HG03039 (cell line): ENCODE data around the gene MCCC2.
"Not testable (repeated sequence)": the region's sequence is repeated elsewhere in the genome, so short reads cannot be mapped to it uniquely, and the experiment has no call there.

ENCODE experiments used
- ATAC-seq: cut with Tn5 transposase; IDR thresholded peaks from one replicate; pipeline ENCODE4 v1.9.1; 2021; ENCODE audit warnings: mild to moderate bottlenecking, moderate library complexity; ENCODE audit not compliant: unreplicated experiment

The MCCC2 gene

DNA sequence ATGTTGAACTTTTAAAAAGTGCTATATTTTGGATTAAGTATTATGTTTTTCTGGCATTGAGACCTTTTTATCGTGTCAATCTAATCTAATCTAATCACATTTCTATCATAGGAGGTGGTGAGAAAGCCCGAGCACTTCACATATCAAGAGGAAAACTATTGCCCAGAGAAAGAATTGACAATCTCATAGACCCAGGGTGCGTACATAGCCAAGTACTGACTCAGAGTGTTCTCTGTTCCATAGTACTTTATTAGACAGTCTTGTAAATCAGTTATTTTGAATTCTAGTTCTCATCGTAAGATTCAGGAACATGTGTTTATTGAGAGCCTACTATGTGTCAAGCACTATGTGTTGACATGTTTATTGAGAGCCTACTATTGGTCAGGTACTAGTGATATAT lies 9.0 kb downstream of the MCCC2 start:
- no peak for ATAC-seq

- no peak for ATAC-seq
Measured at GRCh38 chr5:71597001-71597400, 9.9 kb downstream of the MCCC2 start.

DNA sequence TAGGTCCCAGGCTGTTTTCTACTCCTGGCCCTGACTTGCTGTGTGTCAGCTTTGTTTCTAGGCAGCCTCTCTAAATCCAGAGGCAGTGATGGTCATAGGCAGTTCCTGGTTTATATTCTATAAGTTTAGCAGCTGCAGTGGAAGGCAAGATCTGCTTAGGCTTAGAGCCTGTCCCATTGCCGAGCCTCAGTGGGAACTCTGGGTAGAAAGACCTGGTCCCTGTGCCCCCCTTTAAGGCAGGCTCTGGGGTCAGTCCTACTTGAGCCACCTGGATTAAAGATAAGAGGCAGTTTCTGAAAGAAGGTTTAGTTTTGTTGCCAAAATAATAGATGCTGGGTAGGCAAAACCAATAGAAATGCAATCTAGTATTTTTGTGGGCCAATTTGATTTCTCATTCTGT lies 13.6 kb downstream of the MCCC2 start:
- no peak for ATAC-seq

DNA sequence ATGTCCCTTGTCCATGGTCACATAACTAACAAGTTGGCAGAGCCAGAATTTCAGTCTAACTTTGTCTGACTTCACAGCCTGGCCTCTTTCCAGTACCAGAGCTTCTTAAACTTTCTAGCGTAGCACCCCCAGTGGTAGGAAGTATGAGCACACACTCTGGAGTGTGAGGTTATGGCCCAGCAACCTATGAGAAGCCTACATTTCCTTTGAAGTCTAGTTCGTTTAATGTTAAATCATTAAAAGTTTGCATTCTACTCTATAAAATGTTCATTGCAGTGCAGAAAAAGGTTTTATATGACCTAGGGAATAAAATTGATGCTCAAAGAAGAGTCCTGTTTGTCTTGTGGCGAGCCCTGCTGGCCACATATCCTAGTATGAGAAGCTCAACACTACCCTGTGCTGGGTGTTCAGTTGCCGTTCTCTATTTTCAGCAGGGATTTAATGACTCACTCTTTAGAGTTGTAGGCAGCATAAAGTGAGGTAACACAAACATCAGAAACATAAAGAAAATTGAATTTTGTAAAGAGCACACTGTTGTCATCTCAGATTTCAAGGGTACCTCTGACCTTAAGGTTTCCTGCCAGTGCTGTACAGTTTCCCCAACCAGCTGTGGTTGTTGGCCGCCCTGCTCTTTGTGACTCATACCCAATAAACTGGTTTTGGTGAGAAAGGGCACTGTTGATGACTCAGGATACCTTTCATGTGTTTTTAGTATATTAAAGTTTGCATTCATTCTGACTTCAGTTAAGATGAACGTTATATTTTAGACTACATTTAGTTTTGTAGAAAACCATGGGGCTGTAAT lies 14.3 kb downstream of the MCCC2 start:
- peak; percentile 92 for ATAC-seq

DNA sequence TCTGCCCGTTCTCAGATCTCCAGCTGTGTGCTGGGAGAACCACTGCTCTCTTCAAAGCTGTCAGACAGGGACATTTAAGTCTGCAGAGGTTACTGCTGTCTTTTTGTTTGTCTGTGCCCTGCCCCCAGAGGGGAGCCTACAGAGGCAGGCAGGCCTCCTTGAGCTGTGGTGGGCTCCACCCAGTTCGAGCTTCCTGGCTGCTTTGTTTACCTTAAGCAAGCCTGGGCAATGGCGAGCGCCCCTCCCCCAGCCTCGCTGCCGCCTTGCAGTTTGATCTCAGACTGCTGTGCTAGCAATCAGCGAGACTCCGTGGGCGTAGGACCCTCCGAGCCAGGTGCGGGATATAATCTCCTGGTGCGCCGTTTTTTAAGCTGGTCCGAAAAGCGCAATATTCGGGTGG lies 22.8 kb downstream of the MCCC2 start:
- not testable (repeated sequence) for ATAC-seq

GRCh38 chr5:71615809-71616208 lies 28.7 kb downstream of the MCCC2 start:
- no peak for ATAC-seq

GRCh38 chr5:71620630-71621029 lies 33.5 kb downstream of the MCCC2 start:
- ATAC-seq = no peak

DNA sequence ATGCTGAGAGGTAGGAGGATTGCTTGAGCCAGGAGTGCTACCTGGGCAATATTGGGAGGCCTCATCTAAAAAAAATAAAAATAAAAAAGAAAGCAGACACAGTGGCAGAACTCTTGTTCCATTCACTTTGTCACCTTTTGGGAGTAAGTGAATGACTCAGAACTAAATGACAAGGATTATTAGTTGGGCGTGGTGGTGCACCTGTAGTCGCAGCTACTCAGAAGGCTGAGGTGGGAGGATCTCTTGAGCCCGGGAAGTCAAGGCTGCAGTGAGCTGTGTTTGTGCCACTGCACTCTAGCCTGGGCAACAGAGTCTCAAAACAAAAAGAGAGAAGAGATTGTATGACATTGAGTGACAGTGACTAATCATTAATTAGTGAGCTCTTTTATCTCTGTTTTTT lies 34.1 kb downstream of the MCCC2 start:
- no peak for ATAC-seq

DNA sequence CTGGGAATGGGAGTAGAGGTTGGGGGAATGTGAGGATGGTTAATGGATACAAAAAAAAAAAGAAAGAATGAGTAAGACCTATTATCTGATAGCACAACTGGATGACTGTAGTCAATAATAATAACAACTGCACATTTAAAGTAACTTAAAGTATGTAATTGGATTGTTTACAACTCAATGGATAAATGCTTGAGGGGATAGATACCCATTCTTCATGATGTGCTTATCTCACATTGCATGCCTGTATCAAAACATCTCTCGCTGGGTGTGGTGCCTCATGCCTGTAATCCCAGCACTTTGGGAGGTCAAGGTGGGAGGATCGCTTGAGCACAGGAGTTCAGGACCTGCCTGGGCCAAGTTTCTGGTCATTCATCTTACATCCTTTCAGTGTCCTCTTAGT lies 34.6 kb downstream of the MCCC2 start:
- no peak for ATAC-seq

- ATAC-seq = no peak
Measured at GRCh38 chr5:71623221-71623794, 36.2 kb downstream of the MCCC2 start.

DNA sequence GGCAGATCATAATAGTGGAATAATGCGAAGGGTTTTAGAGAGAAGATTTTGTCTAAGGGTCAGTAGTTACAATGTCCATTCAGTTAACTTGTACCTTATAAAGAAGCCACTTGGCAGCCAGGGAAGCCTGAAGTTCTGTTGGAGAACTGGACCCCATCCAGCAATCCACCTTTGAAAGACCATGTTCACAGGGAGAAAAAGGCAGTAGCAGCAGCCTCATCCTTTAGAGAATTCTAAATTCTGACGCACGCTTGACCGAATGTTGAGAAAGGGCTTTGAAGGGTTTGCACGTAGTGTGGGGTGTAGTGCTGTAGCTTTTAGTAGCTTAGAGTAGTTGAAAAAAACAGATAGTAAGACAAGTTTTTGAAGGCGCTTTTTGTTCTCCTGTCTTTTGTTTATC lies 42.8 kb downstream of the MCCC2 start:
- no peak for ATAC-seq

- ATAC-seq = no peak
Measured at GRCh38 chr5:71631070-71631469, 43.9 kb downstream of the MCCC2 start.

DNA sequence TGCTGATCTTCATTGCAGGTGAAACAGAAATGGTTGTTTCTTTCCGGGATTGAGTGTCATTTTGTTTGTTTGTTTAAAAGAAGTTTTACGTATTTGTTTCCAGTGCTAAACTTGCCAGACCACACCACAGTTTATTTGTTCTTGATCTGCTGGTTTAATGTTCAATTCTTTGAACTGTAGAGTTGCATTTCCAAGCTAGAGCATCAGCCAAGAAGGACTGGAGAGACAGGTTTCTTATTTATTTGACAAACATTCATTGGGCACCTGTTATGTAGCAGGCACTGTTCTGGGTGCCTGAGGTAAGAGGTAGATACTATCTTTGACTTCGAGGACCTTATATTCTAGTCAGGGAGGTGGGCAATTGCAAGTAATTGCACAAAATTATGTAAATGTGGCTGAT lies 45.0 kb downstream of the MCCC2 start:
- ATAC-seq = no peak

DNA sequence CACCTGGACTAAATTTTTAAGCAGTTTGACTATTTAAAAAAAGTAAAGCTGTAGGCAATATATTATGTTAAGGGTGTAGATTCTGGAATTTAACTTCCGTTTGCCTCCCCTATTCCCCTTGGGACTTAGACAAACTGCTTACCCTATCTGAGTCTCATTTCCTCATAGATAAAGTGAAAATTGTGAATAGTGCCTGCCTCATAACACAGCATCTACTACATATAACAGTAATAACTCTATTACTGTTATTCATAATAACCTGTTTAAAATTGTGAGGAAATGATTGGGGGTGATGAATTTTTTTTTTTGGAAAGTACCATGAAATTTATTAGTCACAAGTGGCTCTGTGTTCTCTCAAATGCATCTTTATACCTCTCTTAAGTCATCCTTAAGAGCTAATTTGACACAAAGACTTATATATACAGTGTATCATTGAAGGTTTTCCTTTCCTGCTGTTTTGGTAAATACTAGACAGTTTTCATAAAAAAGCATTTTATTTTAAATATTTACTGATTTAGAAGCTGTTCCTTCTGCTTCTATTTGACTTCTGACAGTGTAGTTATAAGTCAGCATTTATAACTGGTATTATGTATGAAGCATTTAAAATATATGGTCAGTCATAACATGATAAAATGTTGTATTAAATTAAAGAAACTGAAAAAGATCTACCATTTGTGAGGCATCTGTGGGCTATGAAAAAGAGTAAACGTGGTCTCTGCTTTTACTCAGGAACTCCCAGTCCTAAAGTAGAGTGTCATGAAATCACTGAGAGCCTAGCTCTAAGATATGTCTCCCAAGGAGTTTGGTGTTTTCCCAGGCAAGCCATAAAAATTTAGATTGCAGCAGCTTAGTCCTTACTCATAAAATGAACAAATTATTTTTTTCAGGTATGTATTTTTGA lies 46.4 kb downstream of the MCCC2 start:
- ATAC-seq = no peak

DNA sequence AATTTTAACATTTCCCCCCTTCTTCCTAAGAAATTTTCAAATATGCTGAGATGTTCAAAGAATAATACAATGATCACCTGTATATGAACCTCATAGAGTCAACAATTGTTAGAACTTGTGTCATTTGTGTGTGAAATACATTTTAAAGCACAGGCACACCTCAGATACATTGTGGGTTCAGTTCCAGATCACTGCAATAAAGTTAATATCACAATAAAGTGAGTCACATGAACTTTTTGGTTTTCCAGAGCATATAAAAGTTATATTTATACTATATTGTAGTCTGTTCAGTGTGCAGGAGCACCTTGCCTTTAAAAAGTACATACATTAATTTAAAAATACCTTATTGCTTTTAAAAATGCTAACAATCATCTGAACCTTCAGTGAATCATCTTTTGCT lies 50.0 kb downstream of the MCCC2 start:
- ATAC-seq = no peak

DNA sequence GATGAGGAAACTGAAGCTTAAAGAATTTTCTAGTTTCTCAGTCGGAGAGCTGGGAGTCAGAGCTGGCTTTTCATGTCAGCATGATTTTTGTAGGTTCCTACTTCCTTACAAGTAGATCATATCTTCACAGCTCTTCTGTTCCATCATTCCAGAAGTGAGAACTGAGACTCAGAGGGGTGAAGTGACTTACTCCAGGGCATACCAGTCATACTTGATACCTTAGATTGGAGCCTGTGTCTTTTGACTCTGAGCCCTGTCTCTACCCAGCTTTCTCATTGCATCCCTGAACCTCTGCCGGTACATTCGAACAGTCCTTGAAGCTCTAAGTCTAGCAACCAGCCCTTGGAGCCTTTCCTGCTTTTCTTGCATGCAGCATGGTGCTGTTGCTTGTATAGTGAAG lies 53.3 kb downstream of the MCCC2 start:
- no peak for ATAC-seq

DNA sequence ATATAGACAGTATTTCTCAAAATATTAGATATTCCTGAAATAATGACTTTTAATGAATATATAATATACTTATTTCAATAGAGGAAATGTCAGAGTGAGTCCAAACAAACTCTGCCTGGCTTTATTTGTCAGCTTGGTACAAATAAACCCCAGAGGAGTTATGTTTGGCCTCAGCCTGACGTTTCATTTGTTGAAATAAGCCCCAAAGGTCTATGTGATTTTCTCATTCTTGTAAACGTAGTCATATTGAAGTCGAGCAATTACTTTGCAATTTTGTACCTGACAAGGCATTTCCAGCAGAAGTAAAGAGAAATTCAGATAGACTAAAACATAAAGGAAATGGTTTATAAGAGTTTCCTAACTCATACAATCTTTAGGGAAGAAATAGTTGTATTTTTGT lies 57.9 kb downstream of the MCCC2 start:
- no peak for ATAC-seq

DNA sequence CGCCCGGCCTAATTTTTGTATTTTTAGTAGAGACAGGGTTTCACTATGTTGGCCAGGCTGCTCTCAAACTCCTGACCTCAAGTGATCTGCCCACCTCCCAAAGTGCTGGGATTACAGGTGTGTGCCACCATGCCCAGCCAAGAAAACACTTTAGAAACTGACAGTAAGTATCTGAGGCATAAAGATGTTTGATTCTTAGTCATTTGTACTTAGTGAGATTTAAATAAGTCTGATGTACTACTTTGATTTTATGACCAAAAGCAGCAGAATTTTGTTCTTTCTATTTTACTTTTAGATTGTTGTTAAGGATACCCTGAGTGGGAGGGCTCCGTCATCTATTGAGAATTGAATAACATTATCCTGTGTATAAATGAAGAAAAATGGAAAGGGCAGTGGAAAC lies 63.8 kb downstream of the MCCC2 start:
- not testable (repeated sequence) for ATAC-seq

GRCh38 chr5:71651579-71651978 lies 64.4 kb downstream of the MCCC2 start:
- ATAC-seq = no peak

- ATAC-seq = no peak
Measured at GRCh38 chr5:71652349-71652748, 65.2 kb downstream of the MCCC2 start.

- no peak for ATAC-seq
Measured at GRCh38 chr5:71652803-71653543, 65.8 kb downstream of the MCCC2 start.
